GM12878 (cell line): ENCODE measurements around the gene AGBL3. TPM values are rescaled to one million over a fixed set of nuclear protein-coding genes. Genes with fewer than 3 reads are reported as not detected.

Experiments
- ATAC-seq: fragments of 200-7000 bp; cut with Tn5 transposase; 3 replicates; pipeline ENCODE4 v1.9.1; 2020; ENCODE audit warnings: mild to moderate bottlenecking, moderate library complexity
- BruUV-seq: library from RNA; stranded (reverse); fragments of 400-500 nt; replicated peaks from 2 replicates; lab custom pipeline; 2021; lab: Mats Ljungman, UMichigan
- CTCF ChIA-PET: fragments of 300-600 bp; sonication (Branson Sonifier 250); formaldehyde crosslinking; extraction: SDS; loops from one replicate; lab custom pipeline; 2021; ENCODE audit warnings: inconsistent platforms; lab: Yijun Ruan, JAX
- POLR2A ChIA-PET: fragments of 350-600 bp; formaldehyde crosslinking; extraction: SDS; loops from one replicate; lab custom pipeline; 2021; ENCODE audit warnings: inconsistent platforms; lab: Charles Lee
- RAD21 ChIA-PET: fragments of 300-600 bp; sonication (Branson Sonifier 250); formaldehyde crosslinking; loops from one replicate; lab custom pipeline; 2023; ENCODE audit warnings: antibody characterized with exemption; ENCODE audit not compliant: unreplicated experiment; lab: Charles Lee
- SMC1A ChIA-PET: fragments of 300-600 bp; sonication (Branson Sonifier 250); formaldehyde crosslinking; loops from one replicate; lab custom pipeline; 2023; ENCODE audit not compliant: unreplicated experiment, uncharacterized antibody; lab: Charles Lee
- DNase-seq: peaks from one replicate; pipeline ENCODE4 v3.0.0-alpha.2; 2011; ENCODE audit warnings: low read depth, low spot score
- FAIRE-seq: peaks from 3 replicates; lab custom pipeline; 2011; peaks lifted over from hg19 to GRCh38; lab: Jason Lieb, UNC
- H2AFZ ChIP-seq: 2 replicates; pipeline ENCODE4 v1.6.0; 2011; ENCODE audit warnings: low read depth, low read length, control low read depth; ENCODE audit not compliant: control insufficient read depth
- H3K27ac ChIP-seq: 2 replicates; pipeline ENCODE4 v1.5.1; 2011; ENCODE audit warnings: control low read depth; ENCODE audit not compliant: control insufficient read depth, insufficient read depth
- H3K27me3 ChIP-seq, 2 experiments: replicated peaks in 1 of 2; 2 replicates each; pipeline versions ENCODE4 v1.6.0 to v1.6.1; 2011; ENCODE audit warnings: low read length in 1 of 2; ENCODE audit not compliant: control insufficient read depth in 2 of 2, insufficient read depth in 2 of 2
- H3K36me3 ChIP-seq, 2 experiments: 2 replicates each; pipeline ENCODE4 v1.5.1; 2011; ENCODE audit warnings: low read length in 1 of 2; ENCODE audit not compliant: control insufficient read depth in 2 of 2, insufficient read depth in 2 of 2
- H3K4me1 ChIP-seq: 2 replicates; pipeline ENCODE4 v1.6.1; 2011; ENCODE audit warnings: mild to moderate bottlenecking, low read length, moderate library complexity, mixed read lengths; ENCODE audit not compliant: control insufficient read depth, insufficient read depth
- H3K4me2 ChIP-seq: 2 replicates; pipeline ENCODE4 v1.6.0; 2011; ENCODE audit warnings: control low read depth; ENCODE audit not compliant: control insufficient read depth, insufficient read depth
- H3K4me3 ChIP-seq: fragments of 200-600 bp; sonication (generic); 2 replicates; pipeline ENCODE4 v1.5.1; 2016
- H3K79me2 ChIP-seq: 2 replicates; pipeline ENCODE4 v1.6.0; 2011; ENCODE audit warnings: low read length; ENCODE audit not compliant: control insufficient read depth, insufficient read depth
- H3K9ac ChIP-seq: 2 replicates; pipeline ENCODE4 v1.8.0; 2011; ENCODE audit warnings: low read length, control low read depth, mixed read lengths; ENCODE audit not compliant: control insufficient read depth, insufficient read depth
- H3K9me3 ChIP-seq: replicated peaks from 3 replicates; pipeline ENCODE4 v1.5.1; 2011; ENCODE audit warnings: mild to moderate bottlenecking, low read length; ENCODE audit not compliant: control insufficient read depth, insufficient read depth
- H4K20me1 ChIP-seq: 2 replicates; pipeline ENCODE4 v1.6.0; 2011; ENCODE audit not compliant: control insufficient read depth, insufficient read depth
- BCL3 ChIP-seq: IDR thresholded peaks from 2 replicates; pipeline ENCODE4 v1.6.1; 2011; ENCODE audit warnings: borderline replicate concordance, low read depth, mild to moderate bottlenecking, moderate library complexity, low read length; ENCODE audit not compliant: insufficient read depth, poor library complexity, severe bottlenecking
- CEBPZ ChIP-seq: fragments of 150-350 bp; IDR thresholded peaks from 2 replicates; pipeline ENCODE4 v1.6.1; 2016; ENCODE audit warnings: low read depth, low read length
- CHD1 ChIP-seq: IDR thresholded peaks from 2 replicates; pipeline ENCODE4 v1.6.1; 2012; ENCODE audit warnings: low read depth, low read length, improper control_type of control experiment
- CREB1 ChIP-seq: IDR thresholded peaks from 2 replicates; pipeline ENCODE4 v1.6.1; 2012; ENCODE audit warnings: low read depth, mild to moderate bottlenecking, inconsistent platforms
- CREM ChIP-seq: IDR thresholded peaks from 2 replicates; pipeline ENCODE4 v1.6.1; 2014; ENCODE audit warnings: antibody characterized with exemption, low read depth
- E4F1 ChIP-seq: fragments of 450-650 bp; IDR thresholded peaks from 2 replicates; pipeline ENCODE4 v1.6.1; 2018; ENCODE audit warnings: borderline replicate concordance, mild to moderate bottlenecking; ENCODE audit not compliant: partially characterized antibody
- RAD51 ChIP-seq: fragments of 450-650 bp; IDR thresholded peaks from 2 replicates; pipeline ENCODE4 v1.6.1; 2016; ENCODE audit warnings: moderate library complexity, mild to moderate bottlenecking, inconsistent platforms
- RUNX3 ChIP-seq: IDR thresholded peaks from 2 replicates; pipeline ENCODE4 v1.6.1; 2012; ENCODE audit warnings: low read length, inconsistent platforms
- TCF3 ChIP-seq: IDR thresholded peaks from 2 replicates; pipeline ENCODE4 v1.6.1; 2012; ENCODE audit warnings: low read depth, mild to moderate bottlenecking, low read length, borderline replicate concordance; ENCODE audit not compliant: insufficient read depth
- in situ Hi-C: fragments of 300-500 bp; cut with MboI; formaldehyde crosslinking; loops from 9 replicates; pipeline ENCODE4 v1.14.3; 2018; ENCODE audit warnings: mixed read lengths
- intact Hi-C: fragments of 100-400 bp; cut with micrococcal nuclease; formaldehyde crosslinking; loops from one replicate; pipeline ENCODE4 v1.14.2; 2022; ENCODE audit not compliant: unreplicated experiment
- polyA plus RNA-seq, 11 experiments: library from polyadenylated mRNA; depleted of rRNA in 4 of 11; unstranded in 6 of 11; stranded (reverse) in 5 of 11; fragments of >200 nt; fragmentation: Nextera tagmentation in 4 of 11; fragmentation: Illumina TruSeq in 1 of 11; extraction: Ambion mirVana in 4 of 11; extraction: Trizol in 1 of 11; gene quantifications; 1 replicate in 1 of 11; 2 replicates in 10 of 11; pipeline versions ENCODE4 v1.2.1 to v1.2.3, GENCODE V29; 2011 to 2016; ENCODE audit warnings: inconsistent platforms in 2 of 11, missing spikeins in 2 of 11, low read depth in 1 of 11
- total RNA-seq, 4 experiments: library from RNA; depleted of rRNA in 3 of 4; stranded (reverse); fragments of >200 nt in 3 of 4; fragmentation: Illumina TruSeq in 1 of 4; extraction: Trizol in 1 of 4; gene quantifications; 2 replicates each; pipeline versions ENCODE4 v1.2.1 to v1.2.3, GENCODE V29; 2013 to 2021
- TF ChIP-seq, protein P1 (sequence below): IDR thresholded peaks from 2 replicates; pipeline ENCODE4 v1.6.1; 2012; ENCODE audit warnings: low read depth, low read length, improper control_type of control experiment
- TF ChIP-seq, protein P2 (sequence below): IDR thresholded peaks from 2 replicates; pipeline ENCODE4 v1.6.1; 2011; ENCODE audit warnings: borderline replicate concordance, low read depth, mild to moderate bottlenecking, moderate library complexity, mixed read lengths, low read length; ENCODE audit not compliant: insufficient read depth; ENCODE audit errors: extremely low read length

AGBL3 gene
- total and polyA plus RNA-seq, 10 of the 15 experiments (the other 5 are each of a cell fraction or from before 2014, with no cell fraction given) = 0.82 to 12.4 (median 3.7) TPM

GRCh38 chr7:135098391-135098790 is 112.1 kb downstream of the AGBL3 start (continued):
- no peak for TF ChIP-seq CEBPZ
- no peak for TF ChIP-seq TCF3
- TF ChIP-seq, protein P1, sequence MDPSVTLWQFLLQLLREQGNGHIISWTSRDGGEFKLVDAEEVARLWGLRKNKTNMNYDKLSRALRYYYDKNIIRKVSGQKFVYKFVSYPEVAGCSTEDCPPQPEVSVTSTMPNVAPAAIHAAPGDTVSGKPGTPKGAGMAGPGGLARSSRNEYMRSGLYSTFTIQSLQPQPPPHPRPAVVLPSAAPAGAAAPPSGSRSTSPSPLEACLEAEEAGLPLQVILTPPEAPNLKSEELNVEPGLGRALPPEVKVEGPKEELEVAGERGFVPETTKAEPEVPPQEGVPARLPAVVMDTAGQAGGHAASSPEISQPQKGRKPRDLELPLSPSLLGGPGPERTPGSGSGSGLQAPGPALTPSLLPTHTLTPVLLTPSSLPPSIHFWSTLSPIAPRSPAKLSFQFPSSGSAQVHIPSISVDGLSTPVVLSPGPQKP = no peak
- TF ChIP-seq CHD1 = no peak

- Histone ChIP-seq H3K36me3 (no peaks in the 10 kb centered on the region), H3K79me2 (no peaks in the 10 kb centered on the region), H3K9me3 (peaks cover 3% of the 10 kb centered on the region; the same call in 2 of the 3 replicates), H4K20me1 (no peaks in the 10 kb centered on the region), H3K4me2 (no peak overlapping the region), H3K4me1 (no peaks in the 10 kb centered on the region), H3K27ac (no peak overlapping the region), H3K4me3 (no peak overlapping the region), H3K9ac (no peak overlapping the region), H3K27me3 (no peaks in the 10 kb centered on the region), H2AFZ (no peak overlapping the region)
- ChIA-PET RAD21 (interaction anchor here (0.7 to 1.4 kb wide), 2 partner anchors 60 to 105 kb away, joined by 3 read pairs; no protein-coding TSS in a partner anchor), CTCF (no interaction called here), SMC1A (no interaction called here), POLR2A (no interaction called here)
- intact Hi-C loops = loop anchor here (5.0 kb wide), 1 partner anchor 46 kb away; the partner anchor contains the start of gene TMEM140
- TF ChIP-seq, protein P2, sequence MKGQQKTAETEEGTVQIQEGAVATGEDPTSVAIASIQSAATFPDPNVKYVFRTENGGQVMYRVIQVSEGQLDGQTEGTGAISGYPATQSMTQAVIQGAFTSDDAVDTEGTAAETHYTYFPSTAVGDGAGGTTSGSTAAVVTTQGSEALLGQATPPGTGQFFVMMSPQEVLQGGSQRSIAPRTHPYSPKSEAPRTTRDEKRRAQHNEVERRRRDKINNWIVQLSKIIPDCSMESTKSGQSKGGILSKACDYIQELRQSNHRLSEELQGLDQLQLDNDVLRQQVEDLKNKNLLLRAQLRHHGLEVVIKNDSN = no peak
- TF ChIP-seq CREM = no peak
- TF ChIP-seq BCL3 = no peak
- TF ChIP-seq RUNX3 = no peak
- TF ChIP-seq CREB1 = no peak
- no peak for TF ChIP-seq E4F1
- TF ChIP-seq RAD51 = no peak
- BruUV-seq = no TSS peak
- FAIRE-seq = no peak
- no peak for ATAC-seq
- in situ Hi-C loops = no loop called here
- no peak for DNase-seq
Observed at GRCh38 chr7:135100856-135101255, 114.5 kb downstream of the AGBL3 start.
